Ovary (tissue), 3 donors: ENCODE measurements around the gene WWOX.

Source experiments
- CTCF ChIP-seq, 3 donors: fragments of 450-650 bp in 2 of 3; fragments of 200-600 bp in 1 of 3; IDR thresholded peaks; one replicate each; pipeline versions ENCODE4 v1.5.1 to v1.8.0; 2016 to 2022; ENCODE audit warnings: antibody characterized with exemption in 3 of 3, mild to moderate bottlenecking in 1 of 3
- EP300 ChIP-seq: sonication (generic); formaldehyde crosslinking; IDR thresholded peaks from one replicate; pipeline ENCODE4 v1.6.1; 2017; ENCODE audit warnings: antibody characterized with exemption
- donor health status: DM: no; HTN: no; CAD: no.

- TF ChIP-seq CTCF (IDR thresholded peaks at IDR 0.05) (no peak), EP300 (no peak)
Measured at GRCh38 chr16:78985716-78986605, 886.5 kb downstream of the WWOX start.
